Epithelial cell of proximal tubule (primary cell): ENCODE results near the gene ANO10. TPM values are rescaled to one million over a fixed set of nuclear protein-coding genes. Genes with fewer than 3 reads are reported as not detected.

ENCODE experiments used
- DNase-seq: peaks from one replicate; pipeline ENCODE4 v3.0.0-alpha.2; 2011; ENCODE audit warnings: low read depth
- H3K4me3 ChIP-seq: 2 replicates; pipeline ENCODE4 v1.5.1; 2011; ENCODE audit warnings: low read depth, mild to moderate bottlenecking, low read length
- total RNA-seq: library from RNA; depleted of rRNA; stranded (reverse); fragments of >200 nt; gene quantifications from 2 replicates; pipeline ENCODE4 v1.2.3, GENCODE V29; 2015
- TF ChIP-seq, protein P1 (sequence below): conservative IDR thresholded peaks from 2 replicates; pipeline ENCODE4 v1.5.1; 2012; ENCODE audit warnings: low read depth, mild to moderate bottlenecking, low read length

The ANO10 gene
- total RNA-seq, 1 donor from 2014 or later: 30.7 TPM

DNA sequence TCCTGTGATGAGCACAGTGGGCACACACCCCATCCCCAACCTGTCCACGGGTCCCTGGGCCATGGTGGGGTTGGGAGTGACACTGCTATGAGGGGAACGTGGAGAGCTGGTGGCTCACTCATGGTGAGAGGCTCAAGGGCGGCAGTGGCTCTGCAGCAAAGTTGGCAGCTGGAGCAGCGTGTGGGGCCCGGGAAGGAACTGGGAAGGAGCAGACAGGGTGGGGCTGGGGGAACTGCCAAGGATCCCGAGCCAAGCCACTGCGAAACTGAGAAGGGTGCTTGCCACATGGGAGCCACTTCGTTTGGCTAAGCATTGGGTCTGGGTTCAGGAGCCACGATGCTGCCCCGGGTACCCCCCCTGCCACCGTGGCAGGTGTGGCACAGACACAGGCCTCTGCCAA, 255.3 kb downstream of the ANO10 start:
- DNase-seq: no peak
- no peak overlapping the region for H3K4me3 ChIP-seq
- TF ChIP-seq, protein P1, sequence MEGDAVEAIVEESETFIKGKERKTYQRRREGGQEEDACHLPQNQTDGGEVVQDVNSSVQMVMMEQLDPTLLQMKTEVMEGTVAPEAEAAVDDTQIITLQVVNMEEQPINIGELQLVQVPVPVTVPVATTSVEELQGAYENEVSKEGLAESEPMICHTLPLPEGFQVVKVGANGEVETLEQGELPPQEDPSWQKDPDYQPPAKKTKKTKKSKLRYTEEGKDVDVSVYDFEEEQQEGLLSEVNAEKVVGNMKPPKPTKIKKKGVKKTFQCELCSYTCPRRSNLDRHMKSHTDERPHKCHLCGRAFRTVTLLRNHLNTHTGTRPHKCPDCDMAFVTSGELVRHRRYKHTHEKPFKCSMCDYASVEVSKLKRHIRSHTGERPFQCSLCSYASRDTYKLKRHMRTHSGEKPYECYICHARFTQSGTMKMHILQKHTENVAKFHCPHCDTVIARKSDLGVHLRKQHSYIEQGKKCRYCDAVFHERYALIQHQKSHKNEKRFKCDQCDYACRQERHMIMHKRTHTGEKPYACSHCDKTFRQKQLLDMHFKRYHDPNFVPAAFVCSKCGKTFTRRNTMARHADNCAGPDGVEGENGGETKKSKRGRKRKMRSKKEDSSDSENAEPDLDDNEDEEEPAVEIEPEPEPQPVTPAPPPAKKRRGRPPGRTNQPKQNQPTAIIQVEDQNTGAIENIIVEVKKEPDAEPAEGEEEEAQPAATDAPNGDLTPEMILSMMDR: no peak

DNA sequence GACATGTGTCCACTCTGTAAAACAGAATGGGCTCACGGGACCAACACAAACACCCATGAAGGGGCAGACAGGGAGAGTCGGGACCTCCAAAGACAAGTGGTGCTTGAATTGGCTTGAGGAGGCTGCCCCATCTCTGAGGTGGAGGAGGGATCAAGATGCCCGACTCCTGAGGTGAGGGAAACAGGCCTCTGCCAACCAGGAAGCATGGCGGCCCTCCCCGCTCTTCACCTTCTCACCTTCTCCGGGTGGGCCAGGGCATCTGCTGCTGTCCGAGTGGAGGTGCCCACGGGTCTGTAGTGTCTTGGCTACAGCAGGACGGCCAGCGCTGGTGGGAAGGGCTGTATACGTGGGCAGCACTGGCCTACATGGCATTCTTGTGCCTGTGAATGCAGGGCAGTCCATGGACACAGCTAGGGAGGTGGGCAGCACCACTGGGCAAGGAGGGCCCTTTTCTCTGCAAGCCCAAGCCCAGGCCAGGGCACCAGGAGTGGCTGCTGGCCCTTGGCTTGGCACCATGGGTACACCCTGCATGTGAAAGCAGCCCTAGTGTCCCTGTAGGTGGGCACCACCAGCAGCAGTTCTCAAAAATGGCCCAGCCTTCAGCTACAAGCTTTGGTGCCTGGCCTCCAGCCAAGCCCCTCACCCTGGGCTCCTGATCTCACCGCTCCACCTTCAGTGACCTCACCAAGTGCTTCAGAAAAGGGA, 256.1 kb downstream of the ANO10 start:
- no peak for DNase-seq
- TF ChIP-seq, protein P1: no peak
- H3K4me3 ChIP-seq: no peak overlapping the region

DNA sequence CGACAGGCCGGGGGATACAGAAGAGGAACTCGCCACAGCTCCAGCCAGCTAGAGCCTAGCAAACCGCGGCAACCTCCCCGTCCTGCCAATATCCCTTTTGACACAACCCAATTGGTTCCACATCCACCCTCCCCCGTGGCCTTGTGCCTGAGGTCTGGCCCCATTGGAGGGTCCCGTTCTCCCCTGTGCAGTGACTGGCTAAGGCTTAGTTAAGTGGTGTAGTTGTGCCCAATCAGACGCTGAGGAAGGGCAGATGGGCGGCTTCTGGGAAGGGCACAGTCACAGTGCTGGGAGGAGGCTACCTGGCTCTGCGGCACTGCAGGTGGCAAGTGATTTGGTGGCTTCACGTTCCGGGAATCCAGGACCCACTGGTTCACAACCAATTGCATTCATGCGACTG, 256.9 kb downstream of the ANO10 start:
- DNase-seq: no peak
- H3K4me3 ChIP-seq: no peak overlapping the region
- TF ChIP-seq, protein P1: no peak

DNA sequence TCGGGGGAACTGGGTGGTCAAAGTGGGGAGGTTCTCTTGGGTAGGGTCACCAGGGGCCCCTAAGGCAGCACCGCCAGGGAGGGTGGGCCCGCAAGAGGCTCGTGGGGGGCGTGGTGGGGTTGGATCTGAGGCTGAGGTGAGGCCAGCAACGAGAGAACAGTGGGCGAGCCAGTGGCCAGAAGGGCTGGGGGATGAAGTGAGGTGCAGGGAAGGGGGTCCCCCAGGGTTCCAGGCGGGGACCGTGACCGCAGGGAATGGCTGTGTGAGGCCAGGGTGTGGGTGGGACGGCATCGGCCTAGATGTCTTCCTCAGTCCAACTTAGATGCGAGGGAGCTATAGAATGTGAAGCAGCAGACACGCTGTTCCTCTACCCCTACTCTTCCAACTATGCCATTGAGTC, 257.3 kb downstream of the ANO10 start:
- H3K4me3 ChIP-seq: no peak overlapping the region

DNA sequence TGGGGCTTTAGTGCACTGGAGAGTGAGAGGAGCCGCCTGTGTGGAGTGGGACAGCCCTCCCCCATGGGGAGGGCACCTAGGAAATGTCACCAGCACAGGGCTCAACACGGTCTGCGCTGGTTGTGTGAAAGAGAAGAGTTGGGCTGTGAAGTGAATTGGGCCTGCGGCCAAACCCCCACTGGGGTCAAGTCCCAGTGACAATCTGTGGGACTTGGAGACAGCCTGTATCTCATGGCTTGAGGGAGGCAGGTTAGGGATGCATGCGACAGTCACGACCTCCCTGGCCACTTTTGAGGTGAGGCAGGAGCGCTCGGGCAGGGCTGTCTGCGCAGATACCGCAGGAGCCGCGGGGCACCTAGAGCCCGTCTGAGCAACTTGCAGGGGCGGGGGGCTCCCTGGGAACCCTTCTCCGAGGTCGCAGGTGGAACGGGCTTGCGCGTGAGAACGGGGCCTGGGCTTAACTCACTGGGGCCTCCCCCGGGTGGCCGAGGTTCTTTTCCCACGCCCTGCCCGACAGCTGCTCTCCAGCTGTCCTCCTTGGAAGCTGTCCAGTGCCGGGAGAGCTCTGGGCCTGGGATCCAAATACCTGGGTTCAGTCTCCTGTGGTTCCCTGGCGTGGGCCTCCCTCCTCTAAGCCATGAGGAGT, 258.1 kb downstream of the ANO10 start:
- DNase-seq: no peak
- no peak overlapping the region for H3K4me3 ChIP-seq
- TF ChIP-seq, protein P1: no peak

More for the DNA sequence above, 257.3 kb downstream of the ANO10 start:
- no peak for DNase-seq
- TF ChIP-seq, protein P1: no peak

DNA sequence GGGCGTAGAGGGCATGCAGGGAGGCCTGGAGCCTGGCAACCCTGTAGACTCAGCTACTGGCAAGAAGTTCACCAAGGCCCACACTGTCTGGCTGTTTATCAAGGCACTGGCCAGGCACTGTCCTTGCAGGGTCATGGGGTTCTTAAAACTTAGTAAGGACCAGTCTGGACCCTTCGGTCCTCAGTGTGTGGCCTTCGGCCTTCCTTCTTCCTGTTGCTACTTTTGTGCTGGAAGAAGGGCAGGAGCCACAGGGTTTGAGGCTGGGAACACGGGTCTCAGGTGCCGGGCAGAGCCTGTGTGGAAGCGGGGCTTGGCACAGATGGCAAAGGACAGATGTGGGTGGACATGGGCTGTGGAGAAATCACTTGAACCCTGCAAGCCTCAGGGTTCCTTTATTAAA, 258.9 kb downstream of the ANO10 start:
- H3K4me3 ChIP-seq: no peak overlapping the region
- no peak for DNase-seq
- TF ChIP-seq, protein P1: no peak

DNA sequence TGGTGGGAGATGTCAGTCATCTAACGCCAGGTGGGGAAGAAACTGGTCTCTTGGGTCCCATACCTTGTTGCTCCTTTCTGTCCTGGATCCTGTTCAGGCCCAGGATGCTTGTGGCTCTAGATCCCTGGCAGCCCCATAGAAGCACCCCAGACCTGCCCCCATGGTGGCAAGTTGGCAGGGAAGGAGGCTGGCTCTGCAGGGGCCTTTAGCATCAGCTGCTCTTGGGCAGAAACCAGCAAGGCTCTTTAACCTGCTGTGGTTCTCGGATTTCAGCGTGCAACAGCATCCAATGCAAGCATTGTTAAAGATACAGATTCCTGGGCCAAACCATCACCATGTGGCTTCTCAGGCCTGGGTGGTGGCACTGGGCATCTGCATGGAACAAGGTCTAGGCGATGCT, 259.6 kb downstream of the ANO10 start:
- DNase-seq: no peak
- TF ChIP-seq, protein P1: no peak
- no peak overlapping the region for H3K4me3 ChIP-seq
